ENCODE data around the gene SHROOM3.

Gene SHROOM3

GRCh38 chr4:76800902-76801301, 365.9 kb downstream of the SHROOM3 start:
- in situ Hi-C loops (cut with MboI; ENCODE audit: low sequenced_read_pairs) = no loop called here

GRCh38 chr4:76801621-76802235, 366.7 kb downstream of the SHROOM3 start:
- in situ Hi-C loops (cut with MboI; ENCODE audit: low sequenced_read_pairs) = no loop called here

GRCh38 chr4:76802236-76803021, 367.4 kb downstream of the SHROOM3 start:
- in situ Hi-C loops (cut with MboI; ENCODE audit: low sequenced_read_pairs) = no loop called here

GRCh38 chr4:76803522-76803921, 368.5 kb downstream of the SHROOM3 start:
- in situ Hi-C loops (cut with MboI; ENCODE audit: low sequenced_read_pairs) = no loop called here

- in situ Hi-C loops (cut with MboI; ENCODE audit: low sequenced_read_pairs) = no loop called here
Observed at GRCh38 chr4:76804096-76804495, 369.1 kb downstream of the SHROOM3 start.

- in situ Hi-C loops (cut with MboI; ENCODE audit: low sequenced_read_pairs) = no loop called here
Observed at GRCh38 chr4:76806346-76806745, 371.3 kb downstream of the SHROOM3 start.

- in situ Hi-C loops (cut with MboI; ENCODE audit: low sequenced_read_pairs) = no loop called here
Observed at GRCh38 chr4:76806757-76807156, 371.7 kb downstream of the SHROOM3 start.

- in situ Hi-C loops (cut with MboI; ENCODE audit: low sequenced_read_pairs) = no loop called here
Observed at GRCh38 chr4:76809594-76810305, 374.7 kb downstream of the SHROOM3 start.

GRCh38 chr4:76811604-76812412, 376.8 kb downstream of the SHROOM3 start:
- in situ Hi-C loops (cut with MboI; ENCODE audit: low sequenced_read_pairs) = no loop called here

- in situ Hi-C loops (cut with MboI; ENCODE audit: low sequenced_read_pairs) = no loop called here
Observed at GRCh38 chr4:76813070-76813469, 378.0 kb downstream of the SHROOM3 start.

GRCh38 chr4:76821641-76822040, 386.6 kb downstream of the SHROOM3 start:
- in situ Hi-C loops (cut with MboI; ENCODE audit: low sequenced_read_pairs) = no loop called here

- in situ Hi-C loops (cut with MboI; ENCODE audit: low sequenced_read_pairs) = no loop called here
Observed at GRCh38 chr4:76822303-76822702, 387.3 kb downstream of the SHROOM3 start.

- in situ Hi-C loops (cut with MboI; ENCODE audit: low sequenced_read_pairs) = no loop called here
Observed at GRCh38 chr4:76823495-76823894, 388.5 kb downstream of the SHROOM3 start.

GRCh38 chr4:76830612-76830963, 395.6 kb downstream of the SHROOM3 start:
- in situ Hi-C loops (cut with MboI; ENCODE audit: low sequenced_read_pairs) = no loop called here

- in situ Hi-C loops (cut with MboI; ENCODE audit: low sequenced_read_pairs) = no loop called here
Observed at GRCh38 chr4:76830964-76831703, 396.1 kb downstream of the SHROOM3 start.

GRCh38 chr4:76831711-76832373, 396.8 kb downstream of the SHROOM3 start:
- in situ Hi-C loops (cut with MboI; ENCODE audit: low sequenced_read_pairs) = no loop called here
